ENCODE results near the gene ZNF280D.
"Not testable (repeated sequence)": the region's sequence is repeated elsewhere in the genome, so short reads cannot be mapped to it uniquely, and the experiment has no call there.

ZNF280D gene

GRCh38 chr15:56733136-56734012 lies at the start of gene ZNF280D:
TSS of gene ZNF280D (minus strand) at chr15:56733509. CDS start at chr15:56707109, 26,400 bp downstream.
- peak; percentile 59 for DNase-seq

GRCh38 chr15:56782306-56782705 lies 49.0 kb upstream of the ZNF280D start:
- no peak for DNase-seq

- no peak for DNase-seq
Measured at GRCh38 chr15:56781666-56782065, 48.4 kb upstream of the ZNF280D start.

GRCh38 chr15:56780102-56780725 lies 46.9 kb upstream of the ZNF280D start:
- DNase-seq = not testable (repeated sequence)

- DNase-seq = not testable (repeated sequence)
Measured at GRCh38 chr15:56779449-56779848, 46.1 kb upstream of the ZNF280D start.

- no peak for DNase-seq
Measured at GRCh38 chr15:56778761-56779160, 45.5 kb upstream of the ZNF280D start.

- no peak for DNase-seq
Measured at GRCh38 chr15:56776839-56777238, 43.5 kb upstream of the ZNF280D start.

GRCh38 chr15:56775641-56776040 lies 42.3 kb upstream of the ZNF280D start:
- no peak for DNase-seq

- DNase-seq = no peak
Measured at GRCh38 chr15:56774356-56774755, 41.0 kb upstream of the ZNF280D start.

GRCh38 chr15:56772868-56773639 lies 39.7 kb upstream of the ZNF280D start:
- no peak for DNase-seq

GRCh38 chr15:56770173-56770572 lies 36.9 kb upstream of the ZNF280D start:
- no peak for DNase-seq

- no peak for DNase-seq
Measured at GRCh38 chr15:56767315-56767714, 34.0 kb upstream of the ZNF280D start.

GRCh38 chr15:56765251-56765650 lies 31.9 kb upstream of the ZNF280D start:
- DNase-seq = no peak

- DNase-seq = no peak
Measured at GRCh38 chr15:56763141-56763895, 30.0 kb upstream of the ZNF280D start.

- DNase-seq = no peak
Measured at GRCh38 chr15:56760186-56760585, 26.9 kb upstream of the ZNF280D start.

- DNase-seq = no peak
Measured at GRCh38 chr15:56759450-56759845, 26.1 kb upstream of the ZNF280D start.

- DNase-seq = no peak
Measured at GRCh38 chr15:56758770-56759449, 25.6 kb upstream of the ZNF280D start.

GRCh38 chr15:56757875-56758274 lies 24.6 kb upstream of the ZNF280D start:
- DNase-seq = no peak

- no peak for DNase-seq
Measured at GRCh38 chr15:56754772-56755370, 21.6 kb upstream of the ZNF280D start.

GRCh38 chr15:56752986-56753385 lies 19.7 kb upstream of the ZNF280D start:
- no peak for DNase-seq

GRCh38 chr15:56749982-56750381 lies 16.7 kb upstream of the ZNF280D start:
- no peak for DNase-seq
